Erythroblast (primary cell): ENCODE measurements around the gene CLASP1.

Experiments used
- GATA1 ChIP-seq: IDR thresholded peaks from 2 replicates; pipeline ENCODE4 v1.6.1; 2011; ENCODE audit warnings: low read depth, mild to moderate bottlenecking, control low read depth, low read length, moderate library complexity
- POLR2A ChIP-seq: IDR thresholded peaks from 2 replicates; pipeline ENCODE4 v1.6.1; 2011; ENCODE audit warnings: mild to moderate bottlenecking, low read length

DNA sequence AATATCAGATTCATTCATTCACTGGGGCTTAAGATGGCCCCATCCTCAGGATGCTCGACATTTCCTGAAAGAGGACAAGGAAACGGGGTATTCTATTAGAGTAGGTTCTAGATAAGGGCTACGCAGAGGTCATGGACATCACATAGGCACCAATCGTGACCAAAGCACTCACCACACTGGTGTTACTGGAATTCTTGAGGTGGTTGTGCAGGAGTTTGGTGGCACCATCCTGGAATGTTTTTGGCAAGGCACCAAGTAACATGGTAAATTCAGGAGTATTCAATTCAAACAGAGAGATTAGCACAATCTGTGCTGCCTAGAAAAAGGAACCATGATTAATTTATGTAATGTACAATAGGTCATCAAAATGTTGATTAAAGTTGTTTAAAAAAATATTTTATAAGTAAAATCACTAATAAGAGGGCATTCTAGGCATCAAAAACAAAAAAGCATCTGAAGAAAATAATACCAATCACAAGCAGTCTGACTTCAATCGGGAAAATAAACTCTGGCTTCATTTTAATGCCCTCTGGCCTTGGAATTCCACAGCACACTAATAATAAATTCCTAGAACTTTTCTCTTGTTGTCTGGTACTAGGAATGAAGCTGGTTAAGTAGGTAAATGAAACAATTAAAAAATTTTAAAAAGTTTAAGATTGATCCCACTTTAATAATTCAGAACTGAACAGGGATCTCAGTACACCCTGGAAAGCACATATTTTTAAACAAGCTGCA is 261.5 kb downstream of the CLASP1 start:
- TF ChIP-seq POLR2A = no peak
- no peak for TF ChIP-seq GATA1
